SU-DHL-6 (cell line): ENCODE results near the gene MTERF1.

ENCODE experiments used
- EZH2phosphoT487 ChIP-seq: fragments of 200-600 bp; sonication (generic), shearing (Covaris generic); conservative IDR thresholded peaks from 2 replicates; pipeline ENCODE4 v1.6.1; 2018; ENCODE audit warnings: mild to moderate bottlenecking, antibody characterized with exemption, low read length, moderate library complexity, mixed read lengths
- TF ChIP-seq, protein P1 (sequence below): fragments of 200-600 bp; sonication (generic); IDR thresholded peaks from one replicate; pipeline ENCODE4 v1.5.1; 2017; ENCODE audit warnings: antibody characterized with exemption, mild to moderate bottlenecking, low read length, moderate library complexity; ENCODE audit not compliant: insufficient read depth, poor library complexity, severe bottlenecking

DNA sequence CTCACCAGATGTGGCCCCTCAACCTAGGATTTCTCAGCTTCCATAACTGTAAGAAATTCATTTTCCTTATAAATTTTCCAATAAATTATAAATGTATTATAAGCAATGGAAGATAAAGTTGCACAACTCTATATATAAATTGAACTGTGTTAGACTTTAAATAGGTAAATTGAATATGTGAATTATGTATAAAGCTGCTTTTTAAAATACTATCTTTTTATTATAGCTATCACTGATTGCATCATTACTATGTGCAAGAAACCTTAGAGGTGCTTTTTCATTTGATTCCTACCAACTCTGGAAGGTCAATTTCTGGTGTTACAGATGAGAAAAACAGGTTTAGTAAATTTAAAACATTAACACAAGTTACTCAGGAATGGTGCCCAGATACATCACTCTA, 8.4 kb downstream of the MTERF1 start:
- TF ChIP-seq, protein P1, sequence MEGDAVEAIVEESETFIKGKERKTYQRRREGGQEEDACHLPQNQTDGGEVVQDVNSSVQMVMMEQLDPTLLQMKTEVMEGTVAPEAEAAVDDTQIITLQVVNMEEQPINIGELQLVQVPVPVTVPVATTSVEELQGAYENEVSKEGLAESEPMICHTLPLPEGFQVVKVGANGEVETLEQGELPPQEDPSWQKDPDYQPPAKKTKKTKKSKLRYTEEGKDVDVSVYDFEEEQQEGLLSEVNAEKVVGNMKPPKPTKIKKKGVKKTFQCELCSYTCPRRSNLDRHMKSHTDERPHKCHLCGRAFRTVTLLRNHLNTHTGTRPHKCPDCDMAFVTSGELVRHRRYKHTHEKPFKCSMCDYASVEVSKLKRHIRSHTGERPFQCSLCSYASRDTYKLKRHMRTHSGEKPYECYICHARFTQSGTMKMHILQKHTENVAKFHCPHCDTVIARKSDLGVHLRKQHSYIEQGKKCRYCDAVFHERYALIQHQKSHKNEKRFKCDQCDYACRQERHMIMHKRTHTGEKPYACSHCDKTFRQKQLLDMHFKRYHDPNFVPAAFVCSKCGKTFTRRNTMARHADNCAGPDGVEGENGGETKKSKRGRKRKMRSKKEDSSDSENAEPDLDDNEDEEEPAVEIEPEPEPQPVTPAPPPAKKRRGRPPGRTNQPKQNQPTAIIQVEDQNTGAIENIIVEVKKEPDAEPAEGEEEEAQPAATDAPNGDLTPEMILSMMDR, result no peak
- no peak for TF ChIP-seq EZH2phosphoT487
